Nucleus accumbens (tissue), 56 donors: ENCODE results near the gene ESRRA.

Experiments used
- DNase-seq, 56 donors: peaks; one replicate each; lab custom pipeline; 2025; lab: John Stamatoyannopoulos, UW

Gene ESRRA

GRCh38 chr11:64358536-64358906 is 53.2 kb downstream of the ESRRA start:
- peak in 2 of 56 donors; percentile 54 to 58 for DNase-seq

- peak in 39 of 56 donors; percentile 17 to 76 (median 42) for DNase-seq
Measured at GRCh38 chr11:64358907-64359711, 53.8 kb downstream of the ESRRA start, which contains the start of gene RPS6KA4. Gene RPS6KA4 (plus strand): TSS chr11:64359162. CDS start chr11:64359236, 74 bp downstream.

DNA sequence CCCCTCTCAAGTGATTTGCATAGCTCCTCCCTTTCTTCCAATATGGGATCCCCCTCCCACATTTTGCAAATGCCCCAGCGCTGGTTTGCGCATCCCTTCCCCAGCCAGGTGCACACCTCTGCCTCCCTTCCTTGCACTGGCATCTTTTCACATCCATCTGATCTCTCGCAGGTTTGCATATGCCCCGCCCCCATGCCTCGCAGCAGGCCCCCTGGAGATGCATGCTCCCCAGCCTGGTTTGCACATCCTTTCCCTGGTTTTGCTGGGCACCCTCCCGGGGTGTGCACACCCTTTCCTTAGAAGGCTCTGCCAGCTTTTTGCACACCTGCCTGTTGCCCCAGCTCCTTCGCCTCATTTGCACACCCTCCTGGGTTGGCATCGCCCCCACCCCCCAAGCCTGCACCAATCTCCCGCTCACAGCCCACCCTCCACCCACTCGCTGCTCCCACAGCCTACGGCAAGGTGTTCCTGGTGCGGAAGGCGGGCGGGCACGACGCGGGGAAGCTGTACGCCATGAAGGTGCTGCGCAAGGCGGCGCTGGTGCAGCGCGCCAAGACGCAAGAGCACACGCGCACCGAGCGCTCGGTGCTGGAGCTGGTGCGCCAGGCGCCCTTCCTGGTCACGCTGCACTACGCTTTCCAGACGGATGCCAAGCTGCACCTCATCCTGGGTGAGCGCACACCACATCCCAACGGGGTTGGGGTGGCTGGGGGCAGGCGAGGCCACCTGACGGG is 54.6 kb downstream of the ESRRA start:
- DNase-seq: peak in 39 of 56 donors; percentile 15 to 86 (median 61)

DNA sequence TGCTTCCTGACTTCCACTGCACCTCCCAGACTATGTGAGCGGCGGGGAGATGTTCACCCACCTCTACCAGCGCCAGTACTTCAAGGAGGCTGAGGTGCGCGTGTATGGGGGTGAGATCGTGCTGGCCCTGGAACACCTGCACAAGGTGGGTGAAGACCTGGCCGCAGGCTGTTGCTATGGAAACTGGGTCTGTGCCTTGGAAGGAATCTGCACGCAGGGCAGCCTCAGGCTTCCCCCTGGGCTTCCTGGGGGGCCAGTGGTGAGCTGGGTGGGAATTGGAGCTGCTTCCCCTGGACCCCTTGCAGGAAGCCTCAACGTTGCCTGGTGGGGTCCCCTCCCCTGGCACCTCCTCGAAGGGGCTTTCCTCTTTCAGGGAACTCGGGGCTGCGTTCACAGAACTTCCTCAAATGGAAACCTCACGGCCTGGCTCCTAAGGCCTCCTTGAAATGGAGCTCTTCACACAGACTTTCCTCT is 55.2 kb downstream of the ESRRA start:
- DNase-seq: no peak

- no peak for DNase-seq
Measured at GRCh38 chr11:64361659-64362058, 56.3 kb downstream of the ESRRA start.

- no peak for DNase-seq
Measured at GRCh38 chr11:64362339-64362738, 57.0 kb downstream of the ESRRA start.

GRCh38 chr11:64364435-64364834 is 59.1 kb downstream of the ESRRA start:
- DNase-seq: no peak

DNA sequence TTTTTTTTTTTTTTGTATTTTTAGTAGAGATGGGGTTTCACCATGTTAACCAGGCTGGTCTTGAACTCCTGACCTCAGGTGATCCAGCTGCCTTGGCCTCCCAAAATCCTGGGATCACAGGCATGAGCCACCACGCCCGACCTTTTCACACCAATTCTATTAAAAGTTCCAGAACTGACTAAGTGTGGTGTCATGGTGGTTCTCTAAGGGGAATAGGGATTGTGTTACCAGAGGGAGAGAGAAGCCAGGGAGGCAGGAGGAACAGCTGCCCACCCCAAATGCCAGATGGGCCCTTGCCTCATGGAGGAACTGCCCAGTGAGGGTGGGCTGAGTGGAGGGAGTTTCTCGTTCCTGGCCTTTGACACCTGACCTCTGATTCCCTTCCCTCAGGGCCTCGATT is 59.6 kb downstream of the ESRRA start:
- no peak for DNase-seq
